Measurements from ENCODE around the gene XDH. TPM values are rescaled to one million over a fixed set of nuclear protein-coding genes. Genes with fewer than 3 reads are reported as not detected.

The XDH gene
- total RNA-seq, 1 donor from 2014 or later: 1.3 TPM

- Mint-ChIP-seq H3K4me3 (ENCODE audit: unreplicated experiment) (no peak overlapping the region), H3K27ac (ENCODE audit: unreplicated experiment) (no peak overlapping the region), H3K4me1 (ENCODE audit: low read depth, unreplicated experiment) (peaks cover 6% of the 10 kb centered on the region), H3K9me3 (ENCODE audit: unreplicated experiment) (peaks cover 3% of the 10 kb centered on the region), H3K36me3 (ENCODE audit: unreplicated experiment) (no peaks in the 10 kb centered on the region), H3K27me3 (ENCODE audit: unreplicated experiment) (peaks cover 1% of the 10 kb centered on the region)
- no peak for DNase-seq
- no peak for TF ChIP-seq CTCF (IDR thresholded peaks at IDR 0.05; ENCODE audit: partially characterized antibody, unreplicated experiment)
Observed at GRCh38 chr2:31347319-31347718, 67.2 kb downstream of the XDH start.

- Mint-ChIP-seq H3K36me3 (ENCODE audit: unreplicated experiment) (no peaks in the 10 kb centered on the region), H3K27ac (ENCODE audit: unreplicated experiment) (no peak overlapping the region), H3K27me3 (ENCODE audit: unreplicated experiment) (peaks cover 3% of the 10 kb centered on the region), H3K9me3 (ENCODE audit: unreplicated experiment) (peaks cover 2% of the 10 kb centered on the region), H3K4me3 (ENCODE audit: unreplicated experiment) (no peak overlapping the region), H3K4me1 (ENCODE audit: low read depth, unreplicated experiment) (peaks cover 6% of the 10 kb centered on the region)
- TF ChIP-seq CTCF (IDR thresholded peaks at IDR 0.05; ENCODE audit: partially characterized antibody, unreplicated experiment): no peak
- no peak for DNase-seq
Observed at GRCh38 chr2:31344447-31344846, 70.1 kb downstream of the XDH start.

- TF ChIP-seq CTCF (IDR thresholded peaks at IDR 0.05; ENCODE audit: partially characterized antibody, unreplicated experiment): no peak
- DNase-seq: no peak
- H3K27me3 Mint-ChIP-seq (ENCODE audit: unreplicated experiment): peaks cover 3% of the 10 kb centered on the region
- H3K4me1 Mint-ChIP-seq (ENCODE audit: low read depth, unreplicated experiment): no peaks in the 10 kb centered on the region
- no peaks in the 10 kb centered on the region for H3K36me3 Mint-ChIP-seq (ENCODE audit: unreplicated experiment)
- H3K4me3 Mint-ChIP-seq (ENCODE audit: unreplicated experiment): no peak overlapping the region
- H3K9me3 Mint-ChIP-seq (ENCODE audit: unreplicated experiment): no peaks in the 10 kb centered on the region
- no peak overlapping the region for H3K27ac Mint-ChIP-seq (ENCODE audit: unreplicated experiment)
Observed at GRCh38 chr2:31341351-31341750, 73.2 kb downstream of the XDH start.

- no peaks in the 10 kb centered on the region for H3K4me1 Mint-ChIP-seq (ENCODE audit: low read depth, unreplicated experiment)
- H3K4me3 Mint-ChIP-seq (ENCODE audit: unreplicated experiment): no peak overlapping the region
- DNase-seq: no peak
- H3K9me3 Mint-ChIP-seq (ENCODE audit: unreplicated experiment): peaks cover 2% of the 10 kb centered on the region
- no peaks in the 10 kb centered on the region for H3K36me3 Mint-ChIP-seq (ENCODE audit: unreplicated experiment)
- H3K27ac Mint-ChIP-seq (ENCODE audit: unreplicated experiment): no peak overlapping the region
- peaks cover 3% of the 10 kb centered on the region for H3K27me3 Mint-ChIP-seq (ENCODE audit: unreplicated experiment)
- no peak for TF ChIP-seq CTCF (IDR thresholded peaks at IDR 0.05; ENCODE audit: partially characterized antibody, unreplicated experiment)
Observed at GRCh38 chr2:31339696-31340095, 74.8 kb downstream of the XDH start.

- H3K27me3 Mint-ChIP-seq (ENCODE audit: unreplicated experiment): peaks cover 4% of the 10 kb centered on the region
- H3K36me3 Mint-ChIP-seq (ENCODE audit: unreplicated experiment): no peaks in the 10 kb centered on the region
- H3K9me3 Mint-ChIP-seq (ENCODE audit: unreplicated experiment): peaks cover 2% of the 10 kb centered on the region
- TF ChIP-seq CTCF (IDR thresholded peaks at IDR 0.05; ENCODE audit: partially characterized antibody, unreplicated experiment): no peak
- H3K4me1 Mint-ChIP-seq (ENCODE audit: low read depth, unreplicated experiment): peaks cover 2% of the 10 kb centered on the region
- no peak overlapping the region for H3K4me3 Mint-ChIP-seq (ENCODE audit: unreplicated experiment)
- no peak overlapping the region for H3K27ac Mint-ChIP-seq (ENCODE audit: unreplicated experiment)
- DNase-seq: no peak
Observed at GRCh38 chr2:31337860-31338259, 76.7 kb downstream of the XDH start.

Measured in glutamatergic neuron (in vitro differentiated cells).